GM23338 (cell line): ENCODE data around the gene RAB44. TPM values are rescaled to one million over a fixed set of nuclear protein-coding genes. Genes with fewer than 3 reads are reported as not detected.

Experiments
- ATAC-seq: fragments of 200-7000 bp; cut with Tn5 transposase; 3 replicates; pipeline ENCODE4 v1.9.1; 2020
- DNase-seq: peaks from one replicate; pipeline ENCODE4 v3.0.0-alpha.2; 2015; ENCODE audit warnings: low spot score
- H2AFZ ChIP-seq: fragments of 200-600 bp; sonication (generic); 2 replicates; pipeline ENCODE4 v1.8.0; 2016; ENCODE audit warnings: antibody characterized with exemption, mild to moderate bottlenecking, moderate library complexity
- H3F3A ChIP-seq: fragments of 200-600 bp; sonication (generic); replicated peaks from 2 replicates; pipeline ENCODE4 v1.8.0; 2017; ENCODE audit warnings: antibody characterized with exemption, mixed run types, low read depth
- H3K27ac ChIP-seq: fragments of 200-600 bp; sonication (generic); 2 replicates; pipeline ENCODE4 v1.6.1; 2016; ENCODE audit warnings: low read depth
- H3K27me3 ChIP-seq: fragments of 200-600 bp; sonication (generic); 2 replicates; pipeline ENCODE4 v1.8.0; 2016; ENCODE audit warnings: mild to moderate bottlenecking, mixed run types, moderate library complexity; ENCODE audit not compliant: insufficient read depth
- H3K36me3 ChIP-seq: fragments of 200-600 bp; sonication (generic); 2 replicates; pipeline ENCODE4 v1.8.0; 2016; ENCODE audit warnings: mild to moderate bottlenecking; ENCODE audit not compliant: insufficient read depth
- H3K4me1 ChIP-seq: fragments of 200-600 bp; sonication (generic); 2 replicates; pipeline ENCODE4 v1.8.0; 2016; ENCODE audit warnings: mild to moderate bottlenecking, moderate library complexity; ENCODE audit not compliant: insufficient read depth
- H3K4me2 ChIP-seq: fragments of 200-600 bp; sonication (generic); 2 replicates; pipeline ENCODE4 v1.7.1; 2017; ENCODE audit warnings: mixed run types
- H3K4me3 ChIP-seq: fragments of 200-600 bp; sonication (generic); 2 replicates; pipeline ENCODE4 v1.6.1; 2016; ENCODE audit warnings: mixed run types
- H3K79me2 ChIP-seq: fragments of 200-600 bp; sonication (generic); replicated peaks from 2 replicates; pipeline ENCODE4 v1.8.0; 2017; ENCODE audit warnings: mild to moderate bottlenecking; ENCODE audit not compliant: insufficient read depth
- H3K9me2 ChIP-seq: fragments of 200-600 bp; sonication (generic); 2 replicates; pipeline ENCODE4 v1.8.0; 2017; ENCODE audit not compliant: insufficient read depth
- H4K20me1 ChIP-seq: fragments of 200-600 bp; sonication (generic); replicated peaks from 2 replicates; pipeline ENCODE4 v1.8.0; 2017; ENCODE audit warnings: mild to moderate bottlenecking; ENCODE audit not compliant: insufficient read depth
- H3K27ac Mint-ChIP-seq: 2 replicates; pipeline ENCODE4 v1.8.0; 2020; ENCODE audit warnings: inconsistent platforms, mild to moderate bottlenecking, moderate library complexity, mixed read lengths
- H3K27me3 Mint-ChIP-seq: 3 replicates; pipeline ENCODE4 v1.8.0; 2022; ENCODE audit warnings: low read depth, mild to moderate bottlenecking, moderate library complexity, mixed read lengths, inconsistent platforms; ENCODE audit not compliant: insufficient read depth, poor library complexity
- H3K36me3 Mint-ChIP-seq: 3 replicates; pipeline ENCODE4 v1.8.0; 2021; ENCODE audit warnings: low read depth, mild to moderate bottlenecking, inconsistent platforms, moderate library complexity, mixed read lengths
- H3K4me1 Mint-ChIP-seq: 3 replicates; pipeline ENCODE4 v1.8.0; 2020; ENCODE audit warnings: mild to moderate bottlenecking, inconsistent platforms, mixed read lengths
- H3K4me3 Mint-ChIP-seq: 3 replicates; pipeline ENCODE4 v1.8.0; 2021; ENCODE audit warnings: moderate library complexity, mild to moderate bottlenecking, inconsistent platforms, mixed read lengths
- H3K9me3 Mint-ChIP-seq: 3 replicates; pipeline ENCODE4 v1.8.0; 2020; ENCODE audit warnings: moderate library complexity, mild to moderate bottlenecking, inconsistent platforms, mixed read lengths
- CREB1 ChIP-seq: fragments of 250-450 bp; sonication (Bioruptor Pico); IDR thresholded peaks from 2 replicates; pipeline ENCODE4 v1.5.0; 2020; ENCODE audit warnings: low read depth, mild to moderate bottlenecking, moderate library complexity
- EZH2 ChIP-seq: fragments of 200-600 bp; sonication (generic); IDR thresholded peaks from one replicate; pipeline ENCODE4 v1.8.0; 2017; ENCODE audit warnings: antibody characterized with exemption, mild to moderate bottlenecking, low read depth; ENCODE audit not compliant: unreplicated experiment
- EZH2phosphoT487 ChIP-seq: fragments of 200-600 bp; sonication (generic); IDR thresholded peaks from one replicate; pipeline ENCODE4 v1.8.1; 2018; ENCODE audit warnings: antibody characterized with exemption; ENCODE audit not compliant: unreplicated experiment
- JUNB ChIP-seq: IDR thresholded peaks from one replicate; pipeline ENCODE4 v1.6.1; 2016; ENCODE audit warnings: antibody characterized with exemption; ENCODE audit not compliant: unreplicated experiment
- NANOG ChIP-seq: IDR thresholded peaks from 2 replicates; pipeline ENCODE4 v1.6.1; 2016; ENCODE audit warnings: antibody characterized with exemption, borderline replicate concordance
- POLR2AphosphoS5 ChIP-seq: IDR thresholded peaks from 2 replicates; pipeline ENCODE4 v1.6.1; 2016; ENCODE audit warnings: antibody characterized with exemption, low read depth
- REST ChIP-seq: IDR thresholded peaks from one replicate; pipeline ENCODE4 v1.6.1; 2018; ENCODE audit warnings: antibody characterized with exemption; ENCODE audit not compliant: unreplicated experiment
- STAT1 ChIP-seq: IDR thresholded peaks from one replicate; pipeline ENCODE4 v1.6.1; 2016; ENCODE audit warnings: antibody characterized with exemption; ENCODE audit not compliant: unreplicated experiment
- ZNF114 ChIP-seq: fragments of 250-450 bp; sonication (Bioruptor Pico); IDR thresholded peaks from 2 replicates; pipeline ENCODE4 v1.5.0; 2020; ENCODE audit warnings: mild to moderate bottlenecking, moderate library complexity
- ZNF331 ChIP-seq: fragments of 250-450 bp; sonication (Bioruptor Pico); IDR thresholded peaks from 2 replicates; pipeline ENCODE4 v1.5.0; 2020; ENCODE audit warnings: low read depth, mild to moderate bottlenecking, moderate library complexity
- ZNF462 ChIP-seq: fragments of 250-450 bp; sonication (Bioruptor Pico); IDR thresholded peaks from 2 replicates; pipeline ENCODE4 v1.5.0; 2020; ENCODE audit warnings: mild to moderate bottlenecking, moderate library complexity
- polyA plus RNA-seq: library from polyadenylated mRNA; unstranded; fragments of >200 nt; fragmentation: Nextera tagmentation; extraction: Ambion mirVana; gene quantifications from 2 replicates; pipeline ENCODE4 v1.2.1, GENCODE V29; 2016
- total RNA-seq: library from RNA; depleted of rRNA; stranded (reverse); fragments of >200 nt; shearing (Covaris generic); gene quantifications from 2 replicates; pipeline ENCODE4 v1.2.3, GENCODE V29; 2014
- TF ChIP-seq, protein P1 (sequence below), 2 experiments: fragments of 200-600 bp in 1 of 2; sonication (generic) in 1 of 2; conservative IDR thresholded peaks; 2 replicates each; pipeline versions ENCODE4 v1.5.1 to v1.6.1; 2016 to 2017; ENCODE audit warnings: antibody characterized with exemption in 2 of 2, low read depth in 2 of 2, mild to moderate bottlenecking in 2 of 2, moderate library complexity in 1 of 2
- TF ChIP-seq, protein P2 (sequence below): IDR thresholded peaks from 2 replicates; pipeline ENCODE4 v1.6.1; 2016; ENCODE audit warnings: antibody characterized with exemption

The RAB44 gene
- total and polyA plus RNA-seq, 2 experiments from 2014 or later, result not detected

GRCh38 chr6:36659271-36659670 lies 38.4 kb upstream of the RAB44 start:
- no peak for TF ChIP-seq JUNB
- no peak for TF ChIP-seq ZNF114 (CRISPR knock-in tag)
- TF ChIP-seq CREB1, result no peak
- TF ChIP-seq, protein P1, sequence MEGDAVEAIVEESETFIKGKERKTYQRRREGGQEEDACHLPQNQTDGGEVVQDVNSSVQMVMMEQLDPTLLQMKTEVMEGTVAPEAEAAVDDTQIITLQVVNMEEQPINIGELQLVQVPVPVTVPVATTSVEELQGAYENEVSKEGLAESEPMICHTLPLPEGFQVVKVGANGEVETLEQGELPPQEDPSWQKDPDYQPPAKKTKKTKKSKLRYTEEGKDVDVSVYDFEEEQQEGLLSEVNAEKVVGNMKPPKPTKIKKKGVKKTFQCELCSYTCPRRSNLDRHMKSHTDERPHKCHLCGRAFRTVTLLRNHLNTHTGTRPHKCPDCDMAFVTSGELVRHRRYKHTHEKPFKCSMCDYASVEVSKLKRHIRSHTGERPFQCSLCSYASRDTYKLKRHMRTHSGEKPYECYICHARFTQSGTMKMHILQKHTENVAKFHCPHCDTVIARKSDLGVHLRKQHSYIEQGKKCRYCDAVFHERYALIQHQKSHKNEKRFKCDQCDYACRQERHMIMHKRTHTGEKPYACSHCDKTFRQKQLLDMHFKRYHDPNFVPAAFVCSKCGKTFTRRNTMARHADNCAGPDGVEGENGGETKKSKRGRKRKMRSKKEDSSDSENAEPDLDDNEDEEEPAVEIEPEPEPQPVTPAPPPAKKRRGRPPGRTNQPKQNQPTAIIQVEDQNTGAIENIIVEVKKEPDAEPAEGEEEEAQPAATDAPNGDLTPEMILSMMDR (conservative IDR thresholded peaks at IDR 0.05; ENCODE audit: low read depth in 2 of 2), result no peak
- no peak for TF ChIP-seq ZNF331 (CRISPR knock-in tag)
- TF ChIP-seq STAT1, result no peak
- TF ChIP-seq, protein P2, sequence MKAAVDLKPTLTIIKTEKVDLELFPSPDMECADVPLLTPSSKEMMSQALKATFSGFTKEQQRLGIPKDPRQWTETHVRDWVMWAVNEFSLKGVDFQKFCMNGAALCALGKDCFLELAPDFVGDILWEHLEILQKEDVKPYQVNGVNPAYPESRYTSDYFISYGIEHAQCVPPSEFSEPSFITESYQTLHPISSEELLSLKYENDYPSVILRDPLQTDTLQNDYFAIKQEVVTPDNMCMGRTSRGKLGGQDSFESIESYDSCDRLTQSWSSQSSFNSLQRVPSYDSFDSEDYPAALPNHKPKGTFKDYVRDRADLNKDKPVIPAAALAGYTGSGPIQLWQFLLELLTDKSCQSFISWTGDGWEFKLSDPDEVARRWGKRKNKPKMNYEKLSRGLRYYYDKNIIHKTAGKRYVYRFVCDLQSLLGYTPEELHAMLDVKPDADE, result no peak
- no peak for TF ChIP-seq ZNF462
- no peak for TF ChIP-seq EZH2
- no peak for TF ChIP-seq NANOG
- no peak for TF ChIP-seq REST
- no peak for TF ChIP-seq POLR2AphosphoS5
- no peak for TF ChIP-seq EZH2phosphoT487
- no peak for ATAC-seq
- Mint-ChIP-seq H3K4me3 (no peak overlapping the region), H3K27ac (no peak overlapping the region), H3K27me3 (no peaks in the 10 kb centered on the region), H3K9me3 (no peaks in the 10 kb centered on the region), H3K4me1 (peaks cover 6% of the 10 kb centered on the region), H3K36me3 (no peaks in the 10 kb centered on the region)
- Histone ChIP-seq H3F3A (peaks cover 8% of the 10 kb centered on the region; the same call in 1 of the 2 replicates), H2AFZ (no peak overlapping the region), H3K79me2 (no peaks in the 10 kb centered on the region), H4K20me1 (no peaks in the 10 kb centered on the region), H3K27me3 (peaks cover 6% of the 10 kb centered on the region; the same call in 1 of the 2 replicates), H3K4me3 (no peak overlapping the region), H3K27ac (no peak overlapping the region), H3K9me2 (no peaks in the 10 kb centered on the region), H3K36me3 (no peaks in the 10 kb centered on the region), H3K4me2 (no peak overlapping the region), H3K4me1 (no peaks in the 10 kb centered on the region; the same call in 1 of the 2 replicates)
- no peak for DNase-seq
